Panc1 (cell line): ENCODE data around the gene DACH2. TPM values are rescaled to one million over a fixed set of nuclear protein-coding genes. Genes with fewer than 3 reads are reported as not detected.

ENCODE experiments used
- ATAC-seq: fragments of 200-7000 bp; cut with Tn5 transposase; 2 replicates; pipeline ENCODE4 v1.9.1; 2020; ENCODE audit warnings: mild to moderate bottlenecking, moderate library complexity
- BruUV-seq: library from RNA; stranded (reverse); fragments of 400-500 nt; replicated peaks from 2 replicates; lab custom pipeline; 2021; lab: Mats Ljungman, UMichigan
- CTCF ChIA-PET: fragments of 300-600 bp; sonication (Branson Sonifier 250); formaldehyde crosslinking; loops from one replicate; lab custom pipeline; 2022; ENCODE audit warnings: antibody characterized with exemption; lab: Charles Lee
- POLR2A ChIA-PET: fragments of 300-600 bp; sonication (Branson Sonifier 250); formaldehyde crosslinking; loops from one replicate; lab custom pipeline; 2022; ENCODE audit warnings: antibody characterized with exemption; lab: Charles Lee
- DNase-seq: peaks from one replicate; pipeline ENCODE4 v3.0.0-alpha.2; 2010; ENCODE audit warnings: low read depth, low spot score
- H3K27ac ChIP-seq: 2 replicates; pipeline ENCODE4 v1.5.1; 2011; ENCODE audit warnings: mild to moderate bottlenecking, low read length, inconsistent platforms
- H3K27me3 ChIP-seq: fragments of 200-500 bp; sonication (Bioruptor generic); 2 replicates; pipeline ENCODE4 v1.6.0; 2014; ENCODE audit warnings: low read length, inconsistent platforms; ENCODE audit not compliant: control insufficient read depth, insufficient read depth
- H3K36me3 ChIP-seq: fragments of 200-500 bp; sonication (Bioruptor generic); 2 replicates; pipeline ENCODE4 v1.5.1; 2014; ENCODE audit warnings: inconsistent platforms, mild to moderate bottlenecking, low read length, moderate library complexity; ENCODE audit not compliant: control insufficient read depth, insufficient read depth
- H3K4me1 ChIP-seq: 2 replicates; pipeline ENCODE4 v1.5.1; 2011; ENCODE audit warnings: inconsistent platforms, mild to moderate bottlenecking, low read length, moderate library complexity; ENCODE audit not compliant: control insufficient read depth, insufficient read depth
- H3K4me3 ChIP-seq, 2 experiments: 2 replicates each; pipeline ENCODE4 v1.5.1; 2011 to 2012; ENCODE audit warnings: low read depth in 2 of 2, low read length in 2 of 2, mild to moderate bottlenecking in 2 of 2, inconsistent platforms in 1 of 2, moderate library complexity in 1 of 2
- H3K9me3 ChIP-seq: fragments of 200-500 bp; sonication (Bioruptor generic); 2 replicates; pipeline ENCODE4 v1.5.1; 2014; ENCODE audit warnings: low read depth, mild to moderate bottlenecking, inconsistent platforms, low read length, moderate library complexity; ENCODE audit not compliant: control insufficient read depth, insufficient read depth
- POLR2AphosphoS5 ChIP-seq: IDR thresholded peaks from 2 replicates; pipeline ENCODE4 v1.6.1; 2012; ENCODE audit warnings: mild to moderate bottlenecking, low read depth, low read length, moderate library complexity
- SIN3A ChIP-seq: IDR thresholded peaks from 2 replicates; pipeline ENCODE4 v1.6.1; 2012; ENCODE audit warnings: low read depth, mild to moderate bottlenecking, low read length, moderate library complexity, borderline replicate concordance; ENCODE audit not compliant: insufficient read depth
- TCF7L2 ChIP-seq: IDR thresholded peaks from 2 replicates; pipeline ENCODE4 v1.6.1; 2011; ENCODE audit warnings: mild to moderate bottlenecking, low read depth, low read length, inconsistent platforms
- in situ Hi-C: cut with HindIII; loops from 2 replicates; pipeline ENCODE4 v1.10.0; 2016; ENCODE audit warnings: low sequenced_read_pairs, low pct_unique_long_range_greater_than_20kb
- intact Hi-C: fragments of 100-400 bp; cut with micrococcal nuclease; formaldehyde crosslinking; loops from one replicate; pipeline ENCODE4 v1.10.0; 2022; ENCODE audit not compliant: unreplicated experiment
- total RNA-seq: library from RNA; stranded (reverse); gene quantifications from one replicate; pipeline ENCODE4 v1.2.1, GENCODE V29; 2021; ENCODE audit not compliant: unreplicated experiment
- TF ChIP-seq, protein P1 (sequence below), 2 experiments: IDR thresholded peaks; 2 replicates each; pipeline ENCODE4 v1.6.1; 2011 to 2012; ENCODE audit warnings: low read depth in 2 of 2, control low read depth in 1 of 2, low read length in 1 of 2, mild to moderate bottlenecking in 1 of 2, moderate library complexity in 1 of 2; ENCODE audit not compliant: insufficient read depth in 1 of 2
- TF ChIP-seq, protein P2 (sequence below): fragments of 450-650 bp; IDR thresholded peaks from 2 replicates; pipeline ENCODE4 v1.5.1; 2017; ENCODE audit warnings: mild to moderate bottlenecking

The DACH2 gene
- total RNA-seq, 1 experiment from 2014 or later: 0.18 TPM

DNA sequence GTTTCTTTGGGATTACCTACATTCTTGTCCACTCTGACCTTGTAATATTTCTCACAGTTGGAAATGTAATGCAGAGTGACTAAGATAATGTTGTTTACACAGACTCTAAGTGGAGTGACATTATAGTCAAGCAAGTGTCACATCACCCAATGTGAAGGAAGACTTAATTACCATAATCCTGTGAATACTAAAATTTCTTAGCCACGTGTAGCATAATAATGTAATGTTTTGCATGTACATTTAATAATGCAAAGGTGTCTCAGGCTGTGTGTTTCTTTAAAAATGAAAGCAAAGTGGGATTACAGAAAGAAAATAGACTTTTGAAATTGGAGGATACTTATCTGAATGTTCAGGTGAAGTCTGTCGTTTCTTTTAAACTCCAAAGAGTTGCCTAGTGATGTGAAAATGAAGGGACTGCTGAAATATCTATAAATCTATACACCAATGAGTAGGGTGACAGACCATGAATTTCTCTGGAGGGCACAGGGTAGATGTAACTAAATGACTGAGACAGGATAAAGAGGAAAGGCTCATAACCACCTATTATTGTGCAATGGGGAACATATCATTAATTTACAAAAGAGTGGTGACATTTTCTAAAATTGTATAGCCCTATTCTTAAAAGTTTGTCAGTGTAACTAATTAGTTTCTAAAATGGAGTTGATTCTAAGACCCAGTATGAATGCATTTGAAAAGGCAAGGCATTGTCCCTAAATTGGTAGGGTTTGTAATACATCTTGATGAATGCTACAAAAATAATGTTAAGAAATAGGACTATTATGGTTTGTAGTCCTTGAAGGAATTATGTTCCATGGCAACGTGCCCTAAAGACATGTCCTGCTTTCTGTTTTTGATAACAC, 235.7 kb downstream of the DACH2 start:
- Histone ChIP-seq H3K4me3 (no peak overlapping the region), H3K36me3 (no peaks in the 10 kb centered on the region), H3K27ac (no peak overlapping the region), H3K27me3 (no peaks in the 10 kb centered on the region), H3K9me3 (no peaks in the 10 kb centered on the region), H3K4me1 (no peaks in the 10 kb centered on the region)
- no peak for DNase-seq
- ChIA-PET POLR2A (no interaction called here), CTCF (no interaction called here)
- intact Hi-C loops: no loop called here
- ATAC-seq: no peak
- in situ Hi-C loops: no loop called here
- no TSS peak for BruUV-seq
- TF ChIP-seq, protein P1, sequence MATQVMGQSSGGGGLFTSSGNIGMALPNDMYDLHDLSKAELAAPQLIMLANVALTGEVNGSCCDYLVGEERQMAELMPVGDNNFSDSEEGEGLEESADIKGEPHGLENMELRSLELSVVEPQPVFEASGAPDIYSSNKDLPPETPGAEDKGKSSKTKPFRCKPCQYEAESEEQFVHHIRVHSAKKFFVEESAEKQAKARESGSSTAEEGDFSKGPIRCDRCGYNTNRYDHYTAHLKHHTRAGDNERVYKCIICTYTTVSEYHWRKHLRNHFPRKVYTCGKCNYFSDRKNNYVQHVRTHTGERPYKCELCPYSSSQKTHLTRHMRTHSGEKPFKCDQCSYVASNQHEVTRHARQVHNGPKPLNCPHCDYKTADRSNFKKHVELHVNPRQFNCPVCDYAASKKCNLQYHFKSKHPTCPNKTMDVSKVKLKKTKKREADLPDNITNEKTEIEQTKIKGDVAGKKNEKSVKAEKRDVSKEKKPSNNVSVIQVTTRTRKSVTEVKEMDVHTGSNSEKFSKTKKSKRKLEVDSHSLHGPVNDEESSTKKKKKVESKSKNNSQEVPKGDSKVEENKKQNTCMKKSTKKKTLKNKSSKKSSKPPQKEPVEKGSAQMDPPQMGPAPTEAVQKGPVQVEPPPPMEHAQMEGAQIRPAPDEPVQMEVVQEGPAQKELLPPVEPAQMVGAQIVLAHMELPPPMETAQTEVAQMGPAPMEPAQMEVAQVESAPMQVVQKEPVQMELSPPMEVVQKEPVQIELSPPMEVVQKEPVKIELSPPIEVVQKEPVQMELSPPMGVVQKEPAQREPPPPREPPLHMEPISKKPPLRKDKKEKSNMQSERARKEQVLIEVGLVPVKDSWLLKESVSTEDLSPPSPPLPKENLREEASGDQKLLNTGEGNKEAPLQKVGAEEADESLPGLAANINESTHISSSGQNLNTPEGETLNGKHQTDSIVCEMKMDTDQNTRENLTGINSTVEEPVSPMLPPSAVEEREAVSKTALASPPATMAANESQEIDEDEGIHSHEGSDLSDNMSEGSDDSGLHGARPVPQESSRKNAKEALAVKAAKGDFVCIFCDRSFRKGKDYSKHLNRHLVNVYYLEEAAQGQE (IDR thresholded peaks at IDR 0.05; ENCODE audit: insufficient read depth in 1 of 2, low read depth in 2 of 2, low read length in 1 of 2): no peak
- TF ChIP-seq SIN3A: no peak
- TF ChIP-seq TCF7L2: no peak
- TF ChIP-seq, protein P2, sequence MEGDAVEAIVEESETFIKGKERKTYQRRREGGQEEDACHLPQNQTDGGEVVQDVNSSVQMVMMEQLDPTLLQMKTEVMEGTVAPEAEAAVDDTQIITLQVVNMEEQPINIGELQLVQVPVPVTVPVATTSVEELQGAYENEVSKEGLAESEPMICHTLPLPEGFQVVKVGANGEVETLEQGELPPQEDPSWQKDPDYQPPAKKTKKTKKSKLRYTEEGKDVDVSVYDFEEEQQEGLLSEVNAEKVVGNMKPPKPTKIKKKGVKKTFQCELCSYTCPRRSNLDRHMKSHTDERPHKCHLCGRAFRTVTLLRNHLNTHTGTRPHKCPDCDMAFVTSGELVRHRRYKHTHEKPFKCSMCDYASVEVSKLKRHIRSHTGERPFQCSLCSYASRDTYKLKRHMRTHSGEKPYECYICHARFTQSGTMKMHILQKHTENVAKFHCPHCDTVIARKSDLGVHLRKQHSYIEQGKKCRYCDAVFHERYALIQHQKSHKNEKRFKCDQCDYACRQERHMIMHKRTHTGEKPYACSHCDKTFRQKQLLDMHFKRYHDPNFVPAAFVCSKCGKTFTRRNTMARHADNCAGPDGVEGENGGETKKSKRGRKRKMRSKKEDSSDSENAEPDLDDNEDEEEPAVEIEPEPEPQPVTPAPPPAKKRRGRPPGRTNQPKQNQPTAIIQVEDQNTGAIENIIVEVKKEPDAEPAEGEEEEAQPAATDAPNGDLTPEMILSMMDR: no peak
- TF ChIP-seq POLR2AphosphoS5: no peak

DNA sequence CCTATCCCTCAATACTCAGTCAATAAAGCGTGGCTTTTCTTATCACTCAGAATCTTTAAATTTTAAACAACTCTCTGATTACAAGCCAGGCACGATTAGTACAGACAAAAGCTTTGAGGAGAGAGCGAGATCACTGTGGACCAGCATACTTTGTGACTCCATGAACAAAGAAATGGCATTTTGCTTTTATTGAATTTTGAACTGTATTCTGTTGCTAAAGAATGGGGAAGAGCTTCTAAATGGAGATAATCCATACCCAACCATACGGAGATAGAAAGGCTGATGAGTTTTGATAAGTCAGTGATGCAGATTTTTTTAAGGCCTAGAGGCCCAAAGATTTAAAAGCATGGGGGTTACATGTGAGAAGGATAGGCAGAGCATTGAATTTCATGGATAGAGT, 259.1 kb downstream of the DACH2 start:
- CTCF ChIA-PET: no interaction called here
- Histone ChIP-seq H3K36me3 (no peaks in the 10 kb centered on the region), H3K4me1 (no peaks in the 10 kb centered on the region), H3K9me3 (no peaks in the 10 kb centered on the region), H3K27ac (no peak overlapping the region), H3K27me3 (no peaks in the 10 kb centered on the region), H3K4me3 (no peak overlapping the region)
- DNase-seq: no peak
- intact Hi-C loops (no loop called here), in situ Hi-C loops (no loop called here)
- POLR2A ChIA-PET: no interaction called here
- no peak for ATAC-seq
- TF ChIP-seq, protein P2: no peak
- TF ChIP-seq TCF7L2: no peak
- TF ChIP-seq POLR2AphosphoS5: no peak
- TF ChIP-seq, protein P1 (IDR thresholded peaks at IDR 0.05; ENCODE audit: insufficient read depth in 1 of 2, low read depth in 2 of 2, low read length in 1 of 2): no peak
- no peak for TF ChIP-seq SIN3A
- BruUV-seq: no TSS peak
